Measurements from ENCODE around the gene LZTFL1. TPM values are rescaled to one million over a fixed set of nuclear protein-coding genes. Genes with fewer than 3 reads are reported as not detected.

Gene LZTFL1
- total RNA-seq, 1 experiment from 2014 or later: 21.0 TPM

- no peak for TF ChIP-seq REST (IDR thresholded peaks at IDR 0.05; ENCODE audit: low read depth)
- no peak for TF ChIP-seq ZNF274 (IDR thresholded peaks at IDR 0.05; ENCODE audit: low read depth, low read length)
- TF ChIP-seq ZBTB33 (IDR thresholded peaks at IDR 0.05; ENCODE audit: extremely low read depth, insufficient replicate concordance, low read length): no peak
- no peak for TF ChIP-seq FOSL1 (IDR thresholded peaks at IDR 0.05; ENCODE audit: low read depth)
- no peak for TF ChIP-seq CBX3 (IDR thresholded peaks at IDR 0.05; ENCODE audit: low read depth)
- TF ChIP-seq YY1 (IDR thresholded peaks at IDR 0.05; ENCODE audit: extremely low read depth, insufficient replicate concordance, low read depth, low read length): no peak
- no peak for TF ChIP-seq RAD21 (IDR thresholded peaks at IDR 0.05; ENCODE audit: low read depth)
- TF ChIP-seq ZFX (IDR thresholded peaks at IDR 0.05): no peak
- no peak for TF ChIP-seq MAX (IDR thresholded peaks at IDR 0.05)
- no peak for TF ChIP-seq EZH2 (IDR thresholded peaks at IDR 0.05)
- no peak for TF ChIP-seq ELF1 (IDR thresholded peaks at IDR 0.05; ENCODE audit: borderline replicate concordance, low read depth)
- POLR2A ChIA-PET: no interaction called here
- H3K9ac ChIP-seq (ENCODE audit: low read length): no peak overlapping the region
- no peak overlapping the region for H3K27ac ChIP-seq (ENCODE audit: low read depth, low read length)
- H3K79me2 ChIP-seq (ENCODE audit: insufficient read depth, low read length): no peaks in the 10 kb centered on the region
- no peak overlapping the region for H3K4me2 ChIP-seq (ENCODE audit: low read length)
- no peaks in the 10 kb centered on the region for H4K20me1 ChIP-seq (ENCODE audit: insufficient read depth)
- intact Hi-C loops (cut with micrococcal nuclease): no loop called here
- H3K4me3 ChIP-seq (replicated peaks in 1 of 2; ENCODE audit: low read depth in 1 of 2, low read length in 2 of 2): no peak overlapping the region
- ATAC-seq: no peak
- RAD21 ChIA-PET (ENCODE audit: low non-redundant PET in 1 of 2, low total read pairs in 2 of 2, uncharacterized antibody in 2 of 2, unreplicated experiment in 2 of 2): no interaction called here
- H2AFZ ChIP-seq (ENCODE audit: low read depth, low read length, poor library complexity, severe bottlenecking): no peak overlapping the region
- CTCF ChIA-PET: no interaction called here
- H3K36me3 ChIP-seq (ENCODE audit: control insufficient read depth in 1 of 2, insufficient read depth in 2 of 2, low read length in 2 of 2): no peaks in the 10 kb centered on the region
- peaks cover 13% of the 10 kb centered on the region; the same call in 1 of the 2 replicates for H3K27me3 ChIP-seq (ENCODE audit: insufficient read depth, low read length)
- no peaks in the 10 kb centered on the region for H3K9me3 ChIP-seq (ENCODE audit: control insufficient read depth in 1 of 2, insufficient read depth in 1 of 2, low read depth in 1 of 2, low read length in 2 of 2)
- BruUV-seq (replicated peaks): no TSS peak
- no peaks in the 10 kb centered on the region for H3K4me1 ChIP-seq (ENCODE audit: control insufficient read depth in 1 of 2, insufficient read depth in 2 of 2, low read length in 2 of 2)
- H3K9me2 ChIP-seq (ENCODE audit: insufficient read depth): no peaks in the 10 kb centered on the region
- no peak for DNase-seq (ENCODE audit: low read depth, low spot score)
Measured at GRCh38 chr3:45848392-45848791, 6.5 kb upstream of the LZTFL1 start.
